Activated naive CD4-positive, alpha-beta T cell treated with Interleukin-2 at 50 U/mL for 16 hours (primary cell): ENCODE results near the gene CHST11.

ENCODE experiments used
- DNase-seq: peaks from one replicate; pipeline ENCODE4 v3.0.0-alpha.2; 2020

Gene CHST11

GRCh38 chr12:104750061-104750460 lies 293.3 kb downstream of the CHST11 start:
- no peak for DNase-seq

GRCh38 chr12:104751120-104751519 lies 294.4 kb downstream of the CHST11 start:
- no peak for DNase-seq

GRCh38 chr12:104751594-104751993 lies 294.8 kb downstream of the CHST11 start:
- no peak for DNase-seq

- DNase-seq = no peak
These were observed 295.3 kb downstream of the CHST11 start for GRCh38 chr12:104752016-104752415.

- DNase-seq = no peak
These were observed 296.1 kb downstream of the CHST11 start for GRCh38 chr12:104752881-104753280.

GRCh38 chr12:104756901-104757300 lies 300.2 kb downstream of the CHST11 start:
- DNase-seq = no peak

- no peak for DNase-seq
These were observed 302.0 kb downstream of the CHST11 start for GRCh38 chr12:104758771-104759170.

GRCh38 chr12:104761091-104761490 lies 304.3 kb downstream of the CHST11 start:
- no peak for DNase-seq

GRCh38 chr12:104761611-104762010 lies 304.9 kb downstream of the CHST11 start:
- DNase-seq = no peak

- no peak for DNase-seq
These were observed 306.5 kb downstream of the CHST11 start for GRCh38 chr12:104763168-104763805.

- no peak for DNase-seq
These were observed 307.7 kb downstream of the CHST11 start for GRCh38 chr12:104764225-104765091.

GRCh38 chr12:104767261-104767660 lies 310.5 kb downstream of the CHST11 start:
- no peak for DNase-seq

GRCh38 chr12:104768033-104768432 lies 311.3 kb downstream of the CHST11 start:
- DNase-seq = no peak

- no peak for DNase-seq
These were observed 312.4 kb downstream of the CHST11 start for GRCh38 chr12:104769144-104769561.

- DNase-seq = no peak
These were observed 315.6 kb downstream of the CHST11 start for GRCh38 chr12:104772336-104772735.

- no peak for DNase-seq
These were observed 319.0 kb downstream of the CHST11 start for GRCh38 chr12:104775731-104776231.

GRCh38 chr12:104779134-104779533 lies 322.4 kb downstream of the CHST11 start:
- no peak for DNase-seq

GRCh38 chr12:104782296-104782695 lies 325.5 kb downstream of the CHST11 start:
- no peak for DNase-seq

- DNase-seq = no peak
These were observed 327.8 kb downstream of the CHST11 start for GRCh38 chr12:104784592-104784991.

GRCh38 chr12:104785886-104786285 lies 329.1 kb downstream of the CHST11 start:
- no peak for DNase-seq

GRCh38 chr12:104786352-104786751 lies 329.6 kb downstream of the CHST11 start:
- no peak for DNase-seq

GRCh38 chr12:104788840-104789271 lies 332.1 kb downstream of the CHST11 start:
- no peak for DNase-seq

GRCh38 chr12:104790296-104791125 lies 333.8 kb downstream of the CHST11 start:
- DNase-seq = peak; percentile 53
